Measurements from ENCODE around the gene HBG1.

DNA sequence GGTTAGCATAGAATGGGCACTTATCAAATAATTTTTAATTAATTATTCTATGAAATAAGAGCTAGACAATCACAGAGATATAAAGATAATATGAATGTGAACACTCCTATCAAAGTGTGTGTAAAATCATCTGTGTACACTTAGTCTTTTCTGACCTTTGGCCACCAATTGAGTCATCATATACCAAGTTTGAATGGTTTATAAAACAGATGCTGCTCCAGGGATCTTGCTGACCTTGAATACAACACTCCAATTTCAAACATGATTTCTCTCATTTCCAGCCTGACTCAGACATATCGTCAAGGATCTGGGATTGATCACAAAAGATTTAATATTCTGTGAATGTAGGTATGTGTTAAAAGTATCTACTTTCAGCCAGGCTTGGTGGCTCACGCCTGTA, 46.3 kb downstream of the HBG1 start:
- TF ChIP-seq, protein P1, sequence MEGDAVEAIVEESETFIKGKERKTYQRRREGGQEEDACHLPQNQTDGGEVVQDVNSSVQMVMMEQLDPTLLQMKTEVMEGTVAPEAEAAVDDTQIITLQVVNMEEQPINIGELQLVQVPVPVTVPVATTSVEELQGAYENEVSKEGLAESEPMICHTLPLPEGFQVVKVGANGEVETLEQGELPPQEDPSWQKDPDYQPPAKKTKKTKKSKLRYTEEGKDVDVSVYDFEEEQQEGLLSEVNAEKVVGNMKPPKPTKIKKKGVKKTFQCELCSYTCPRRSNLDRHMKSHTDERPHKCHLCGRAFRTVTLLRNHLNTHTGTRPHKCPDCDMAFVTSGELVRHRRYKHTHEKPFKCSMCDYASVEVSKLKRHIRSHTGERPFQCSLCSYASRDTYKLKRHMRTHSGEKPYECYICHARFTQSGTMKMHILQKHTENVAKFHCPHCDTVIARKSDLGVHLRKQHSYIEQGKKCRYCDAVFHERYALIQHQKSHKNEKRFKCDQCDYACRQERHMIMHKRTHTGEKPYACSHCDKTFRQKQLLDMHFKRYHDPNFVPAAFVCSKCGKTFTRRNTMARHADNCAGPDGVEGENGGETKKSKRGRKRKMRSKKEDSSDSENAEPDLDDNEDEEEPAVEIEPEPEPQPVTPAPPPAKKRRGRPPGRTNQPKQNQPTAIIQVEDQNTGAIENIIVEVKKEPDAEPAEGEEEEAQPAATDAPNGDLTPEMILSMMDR (conservative IDR thresholded peaks at IDR 0.05; ENCODE audit: low read length), result no peak
- TF ChIP-seq EZH2phosphoT487 (IDR thresholded peaks at IDR 0.05; ENCODE audit: borderline replicate concordance), result no peak

Data from Loucy (cell line).